T-helper 2 cell (primary cell): ENCODE measurements around the gene CTNNB1.
A peak's percentile ranks its signal among the peaks of the same experiment; 100 is the strongest.

ENCODE experiments used
- DNase-seq, 5 experiments: peaks; one replicate each; pipeline versions ENCODE4 v3.0.0 to v3.0.0-alpha.2; 2012 to 2022
- total RNA-seq, 2 donors: gene quantifications; one replicate each; lab custom pipeline; 2026; lab: John Stamatoyannopoulos, UW

The CTNNB1 gene
- total RNA-seq, result 265 to 301 reads per million in 2 donors

GRCh38 chr3:41198950-41199865 lies at the start of gene CTNNB1:
TSS of gene CTNNB1 (plus strand) at chr3:41199505. CDS start at chr3:41224069, 24,564 bp downstream.
- DNase-seq, result peak; percentile 81 to 97 (median 88)

GRCh38 chr3:41155834-41156233 lies 43.5 kb upstream of the CTNNB1 start:
- DNase-seq, result no peak

GRCh38 chr3:41158947-41159346 lies 40.4 kb upstream of the CTNNB1 start:
- no peak for DNase-seq

DNA sequence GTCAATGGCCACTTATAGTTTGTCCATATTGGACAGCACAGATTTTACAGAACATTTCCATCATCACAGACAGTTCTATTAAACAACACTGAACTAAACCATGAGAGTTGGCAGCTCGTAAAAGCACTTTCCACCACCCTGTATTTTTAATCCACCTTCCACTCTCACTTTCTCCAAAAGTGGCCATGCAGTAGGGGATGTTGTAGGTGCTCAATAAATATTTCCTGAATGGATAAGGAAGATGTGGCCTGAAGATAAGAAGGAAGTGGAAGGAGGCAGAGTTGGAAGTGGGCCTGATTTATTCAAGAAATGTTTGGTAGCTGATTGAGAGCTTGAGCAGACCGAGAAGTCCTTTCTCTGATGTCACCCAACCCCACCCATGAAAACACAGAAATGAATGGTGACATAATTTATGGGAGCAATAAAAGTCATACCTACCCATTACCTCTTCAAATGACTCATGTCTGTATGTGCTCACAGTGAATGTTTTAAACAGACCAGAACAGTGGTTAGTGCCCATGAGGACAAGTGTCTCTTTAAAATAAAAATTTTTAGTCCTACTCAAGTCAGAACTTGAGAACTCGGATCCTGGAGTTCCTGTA lies 39.6 kb upstream of the CTNNB1 start:
- no peak for DNase-seq

DNA sequence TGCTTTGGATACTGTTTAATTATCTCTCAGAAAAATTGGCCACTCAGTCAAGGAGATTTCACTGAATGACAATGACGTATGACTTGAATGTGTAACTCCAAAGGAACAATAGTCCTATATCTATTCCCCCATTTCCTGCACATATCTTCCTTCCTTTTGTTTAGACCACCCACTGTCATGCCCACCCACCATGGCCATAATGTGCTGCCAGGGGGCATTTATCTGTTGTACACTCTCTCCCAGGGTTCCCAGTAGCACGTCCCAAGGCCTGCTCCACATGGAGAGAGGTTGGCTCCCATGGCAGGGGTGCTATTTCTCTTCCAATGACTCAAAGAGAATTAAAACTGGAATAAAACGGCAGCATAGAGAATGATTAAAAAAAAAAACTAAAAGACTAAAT lies 36.8 kb upstream of the CTNNB1 start:
- DNase-seq, result no peak

DNA sequence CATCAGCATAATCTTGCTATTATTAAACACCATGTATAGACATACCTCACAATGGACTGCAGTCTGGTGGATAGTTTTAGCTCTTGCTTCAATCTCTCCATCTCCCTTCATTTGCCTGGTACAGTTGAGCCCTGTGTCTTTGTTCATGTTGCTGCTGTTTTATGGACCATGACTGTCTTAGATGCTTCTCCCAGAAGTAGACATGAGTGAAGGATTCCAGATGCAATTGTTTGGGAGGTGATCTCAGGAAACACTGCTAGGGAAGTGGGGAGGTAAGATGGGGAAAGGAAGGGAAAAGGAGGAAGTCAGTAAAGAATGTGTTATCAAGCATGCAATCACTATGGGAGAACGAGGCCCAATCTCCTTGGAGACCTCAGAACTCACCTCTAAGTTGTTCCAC lies 36.3 kb upstream of the CTNNB1 start:
- DNase-seq, result no peak

DNA sequence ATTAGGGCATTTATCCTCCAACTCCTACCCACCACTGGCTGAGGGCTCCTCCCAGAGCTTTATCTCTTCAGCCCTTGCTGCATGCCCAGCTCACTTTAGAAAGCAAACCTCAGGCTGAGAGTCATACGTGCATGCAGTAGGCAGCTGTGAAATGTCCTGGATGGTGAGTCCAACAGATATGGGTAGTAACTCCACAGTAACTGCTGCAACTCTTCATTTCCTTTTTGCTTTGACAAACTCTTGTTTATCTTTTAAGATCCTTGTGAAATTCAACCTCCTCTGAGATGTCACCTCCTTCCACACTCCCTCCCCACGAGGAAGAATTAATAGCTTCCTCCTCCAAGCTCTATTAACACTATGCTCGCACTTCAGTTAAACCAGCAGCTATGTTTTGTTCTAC lies 35.9 kb upstream of the CTNNB1 start:
- no peak for DNase-seq

DNA sequence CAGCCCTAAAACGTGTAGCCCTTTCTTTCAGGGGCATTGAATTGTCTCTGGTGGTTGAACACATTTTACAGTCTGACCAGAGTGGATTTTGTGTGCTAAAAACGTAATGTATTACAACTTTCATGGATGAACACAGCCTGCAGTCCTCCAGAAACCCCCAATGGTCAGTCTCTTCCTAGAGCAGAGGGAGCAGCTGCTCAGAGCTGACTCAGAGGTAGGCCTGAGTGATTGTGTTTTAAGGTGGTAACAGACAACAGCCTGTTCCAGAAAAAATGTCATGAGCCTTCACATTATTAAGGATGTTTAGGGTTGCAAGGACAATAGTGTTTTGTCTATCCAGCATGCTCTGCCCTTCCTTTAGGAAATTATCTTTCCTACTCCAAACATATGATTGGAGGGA lies 34.5 kb upstream of the CTNNB1 start:
- DNase-seq, result no peak

DNA sequence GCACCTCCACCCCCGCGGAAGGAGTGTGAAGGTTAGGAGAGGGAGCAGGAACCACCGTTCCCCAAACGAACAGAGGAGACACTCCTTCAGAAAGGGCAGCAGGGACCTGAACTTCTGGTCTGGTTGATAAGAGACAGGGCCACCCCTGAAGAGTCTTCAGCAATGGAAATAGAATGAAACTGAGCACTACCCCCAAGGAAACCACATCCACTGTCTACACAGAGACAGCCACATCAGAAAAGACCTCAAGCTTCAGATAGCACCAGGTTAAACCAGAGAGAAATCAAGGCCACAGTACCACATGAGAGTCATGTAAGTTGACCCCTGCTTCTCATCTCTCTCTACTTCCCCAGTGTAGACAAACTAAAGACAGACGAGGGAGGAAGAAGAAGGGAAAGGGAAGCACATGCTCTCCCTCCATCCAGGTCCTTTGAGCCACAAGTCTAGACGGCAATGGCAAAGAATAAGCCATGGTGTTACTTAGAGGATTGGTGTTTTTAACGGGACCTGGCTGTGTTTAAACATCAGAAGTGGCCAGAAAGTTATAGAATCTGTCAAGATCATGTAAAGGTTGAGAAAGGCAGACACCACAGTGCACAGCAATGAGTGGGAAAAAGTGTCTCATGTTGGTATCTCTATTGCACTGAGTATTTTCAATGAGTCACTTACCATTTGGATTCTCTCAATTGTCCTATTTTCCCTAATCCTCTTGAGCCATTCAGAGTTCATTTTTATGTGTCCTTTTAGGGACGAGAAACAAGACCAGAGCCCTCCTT lies 31.4 kb upstream of the CTNNB1 start:
- DNase-seq, result peak in 1 of 5 experiments; percentile 30

GRCh38 chr3:41169023-41169422 lies 30.3 kb upstream of the CTNNB1 start:
- no peak for DNase-seq

GRCh38 chr3:41173926-41174885 lies 25.1 kb upstream of the CTNNB1 start:
- no peak for DNase-seq

DNA sequence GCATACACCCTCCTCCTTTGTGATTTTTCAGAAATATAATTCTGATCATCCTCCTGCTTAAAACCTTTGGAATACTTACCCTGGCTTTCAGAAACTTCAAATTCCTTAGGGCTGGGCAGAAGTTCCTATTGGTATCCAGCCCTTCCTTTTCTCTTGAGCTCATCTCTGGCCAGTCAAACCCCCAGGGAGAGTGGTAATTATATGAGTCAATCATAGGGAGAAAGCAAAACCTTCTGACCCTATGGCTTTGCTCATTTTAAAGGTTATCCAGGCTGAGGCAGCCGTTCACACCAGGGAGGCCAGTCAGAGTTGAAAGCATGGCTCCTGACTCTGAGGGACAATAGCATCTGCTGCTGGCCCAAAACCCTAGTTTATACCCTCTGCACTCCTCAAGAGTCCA lies 23.9 kb upstream of the CTNNB1 start:
- no peak for DNase-seq

- DNase-seq, result no peak
Measured at GRCh38 chr3:41176596-41176995, 22.7 kb upstream of the CTNNB1 start.

DNA sequence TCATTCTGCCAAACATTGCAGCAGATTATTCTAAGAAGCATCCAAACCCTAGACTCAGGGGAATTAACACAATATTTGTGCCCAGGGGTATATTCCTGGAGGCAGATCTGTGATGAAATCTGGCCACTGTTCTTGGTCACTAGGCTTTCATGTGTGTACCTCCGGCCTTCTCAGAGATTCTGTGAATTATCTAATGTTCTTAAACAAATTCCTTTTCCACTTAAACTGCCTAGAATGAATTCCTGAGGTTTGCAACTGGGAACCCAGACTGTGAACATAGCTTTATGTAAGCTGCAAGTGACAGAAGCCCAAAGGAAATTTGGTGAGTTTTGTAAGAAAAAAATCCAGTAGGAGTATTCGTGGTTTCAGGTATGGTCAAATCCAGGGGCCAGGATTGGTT lies 20.7 kb upstream of the CTNNB1 start:
- no peak for DNase-seq

GRCh38 chr3:41180396-41180795 lies 18.9 kb upstream of the CTNNB1 start:
- no peak for DNase-seq

- no peak for DNase-seq
Measured at GRCh38 chr3:41182504-41183059, 16.7 kb upstream of the CTNNB1 start.

GRCh38 chr3:41184394-41184793 lies 14.9 kb upstream of the CTNNB1 start:
- DNase-seq, result no peak

GRCh38 chr3:41186297-41186696 lies 13.0 kb upstream of the CTNNB1 start:
- no peak for DNase-seq

DNA sequence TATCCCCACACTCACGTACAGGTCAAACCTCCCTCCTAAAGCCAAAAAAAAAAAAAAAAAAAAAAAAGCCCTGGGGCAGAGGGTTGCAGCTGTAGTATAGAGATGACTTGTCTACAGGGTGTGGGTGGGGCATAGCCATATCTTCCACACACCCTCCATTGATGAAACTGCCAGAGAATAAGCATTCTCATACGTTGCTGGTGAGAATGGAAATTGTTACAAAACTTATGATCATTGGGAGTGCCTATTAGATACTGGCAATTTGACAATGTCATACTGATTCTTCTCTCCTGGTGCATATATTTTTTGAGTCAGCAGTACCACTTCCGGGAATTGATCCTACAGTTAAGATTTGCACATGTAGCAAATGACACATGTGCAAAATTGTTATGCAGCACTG lies 11.0 kb upstream of the CTNNB1 start:
- DNase-seq, result peak in 1 of 5 experiments; percentile 85

DNA sequence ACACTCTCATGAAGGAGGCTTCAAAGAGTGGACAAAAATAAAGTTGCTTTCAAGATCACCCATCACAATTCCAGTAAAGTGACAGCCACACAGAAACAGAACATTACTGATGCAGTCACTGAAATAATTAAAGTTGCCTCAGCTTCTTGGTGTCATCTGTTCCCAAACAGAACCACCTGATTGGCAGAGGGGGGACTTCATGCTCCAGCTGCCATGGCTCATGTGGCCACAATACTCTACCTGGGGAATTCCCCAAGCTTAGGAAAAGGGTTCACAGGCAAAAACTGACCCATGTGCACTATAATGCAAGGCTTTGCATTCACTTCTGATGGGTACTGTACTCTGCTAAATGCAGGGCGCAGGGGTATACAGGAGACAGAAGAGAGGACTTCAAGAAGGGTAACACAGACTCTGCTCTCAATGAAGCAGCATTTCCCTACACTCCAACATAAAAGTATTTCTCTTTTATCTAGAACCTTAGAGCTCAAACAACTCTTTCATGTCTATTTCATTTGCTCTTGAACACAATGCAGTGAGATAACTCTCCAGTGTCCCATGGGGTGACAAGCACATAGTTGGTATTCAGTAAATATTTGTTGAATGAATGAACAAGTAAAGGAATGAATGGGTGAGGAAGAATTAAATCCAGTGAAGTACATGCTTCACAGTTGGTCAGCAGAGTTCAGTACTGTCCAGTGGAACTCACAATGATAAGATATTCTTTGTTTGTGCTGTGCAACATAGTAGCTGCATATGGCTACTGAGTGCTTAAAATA lies 8.6 kb upstream of the CTNNB1 start:
- no peak for DNase-seq

GRCh38 chr3:41192885-41193284 lies 6.4 kb upstream of the CTNNB1 start:
- DNase-seq, result no peak
